HepG2 (cell line): Measurements from ENCODE around the gene TMEM74B. TPM values are rescaled to one million over a fixed set of nuclear protein-coding genes. Genes with fewer than 3 reads are reported as not detected.
A peak's percentile ranks its signal among the peaks of the same experiment; 100 is the strongest.
"Not testable (repeated sequence)": the region's sequence is repeated elsewhere in the genome, so short reads cannot be mapped to it uniquely, and the experiment has no call there.

Experiments used
- ATAC-seq: fragments of 200-7000 bp; cut with Tn5 transposase; 3 replicates; pipeline ENCODE4 v1.9.1; 2020; ENCODE audit warnings: mild to moderate bottlenecking, moderate library complexity
- BruUV-seq: library from RNA; stranded (reverse); fragments of 400-500 nt; replicated peaks from 2 replicates; lab custom pipeline; 2021; lab: Mats Ljungman, UMichigan
- CTCF ChIA-PET: fragments of 300-600 bp; formaldehyde crosslinking; extraction: SDS; loops from one replicate; lab custom pipeline; 2021; ENCODE audit warnings: low total read pairs, inconsistent platforms, low intra/inter-chr PET ratio; lab: Yijun Ruan, JAX
- POLR2A ChIA-PET: fragments of 350-600 bp; sonication (Branson Sonifier 250); formaldehyde crosslinking; loops from one replicate; lab custom pipeline; 2020; ENCODE audit warnings: antibody characterized with exemption, inconsistent platforms; lab: Yijun Ruan, JAX
- DNase-seq: peaks from one replicate; pipeline ENCODE4 v3.0.0-alpha.2; 2015; ENCODE audit warnings: low spot score
- FAIRE-seq: peaks from 3 replicates; lab custom pipeline; 2011; peaks lifted over from hg19 to GRCh38; lab: Jason Lieb, UNC
- H2AFZ ChIP-seq: one replicate; pipeline ENCODE4 v1.6.1; 2011; ENCODE audit warnings: low read length, inconsistent platforms
- H3K27ac ChIP-seq: fragments of 300-600 bp; 3 replicates; pipeline ENCODE4 v1.8.0; 2011; ENCODE audit warnings: mixed run types, mild to moderate bottlenecking, mixed read lengths, low read length, inconsistent platforms; ENCODE audit not compliant: insufficient read depth; ENCODE audit errors: extremely low read length
- H3K27me3 ChIP-seq, 2 experiments: fragments of 200-600 bp in 1 of 2; 2 replicates in 1 of 2; 3 replicates in 1 of 2; pipeline versions ENCODE4 v1.6.0 to v1.8.0; 2011; ENCODE audit warnings: low read length in 2 of 2, mild to moderate bottlenecking in 2 of 2, moderate library complexity in 2 of 2, inconsistent platforms in 1 of 2; ENCODE audit not compliant: insufficient read depth in 2 of 2, control insufficient read depth in 1 of 2
- H3K36me3 ChIP-seq, 2 experiments: fragments of 200-600 bp in 1 of 2; replicated peaks in 1 of 2; 2 replicates in 1 of 2; 3 replicates in 1 of 2; pipeline versions ENCODE4 v1.5.1 to v1.8.0; 2011; ENCODE audit warnings: low read length in 2 of 2, inconsistent platforms in 1 of 2; ENCODE audit not compliant: insufficient read depth in 2 of 2, control insufficient read depth in 1 of 2
- H3K4me1 ChIP-seq: 2 replicates; pipeline ENCODE4 v1.5.1; 2012; ENCODE audit warnings: low read length, inconsistent platforms; ENCODE audit not compliant: insufficient read depth
- H3K4me2 ChIP-seq: 2 replicates; pipeline ENCODE4 v1.6.0; 2011; ENCODE audit warnings: low read depth, low read length, inconsistent platforms
- H3K4me3 ChIP-seq, 3 experiments: fragments of 200-600 bp in 1 of 3; sonication (generic), shearing (Covaris generic) in 1 of 3; replicated peaks in 1 of 3; 2 replicates each; pipeline ENCODE4 v1.5.1; 2011 to 2016; ENCODE audit warnings: low read length in 3 of 3, inconsistent platforms in 2 of 3, low read depth in 2 of 3, mild to moderate bottlenecking in 2 of 3, control low read depth in 1 of 3, mixed read lengths in 1 of 3; ENCODE audit not compliant: insufficient read depth in 1 of 3
- H3K79me2 ChIP-seq: one replicate; pipeline ENCODE4 v1.6.1; 2011; ENCODE audit warnings: low read length, inconsistent platforms; ENCODE audit not compliant: insufficient read depth
- H3K9ac ChIP-seq: 2 replicates; pipeline ENCODE4 v1.6.0; 2011; ENCODE audit warnings: mild to moderate bottlenecking, low read depth, low read length, inconsistent platforms; ENCODE audit not compliant: insufficient read depth
- H3K9me3 ChIP-seq: 2 replicates; pipeline ENCODE4 v1.5.1; 2012; ENCODE audit warnings: mild to moderate bottlenecking, low read length
- H4K20me1 ChIP-seq: 2 replicates; pipeline ENCODE4 v1.6.0; 2011; ENCODE audit warnings: inconsistent platforms, mild to moderate bottlenecking, low read length, moderate library complexity; ENCODE audit not compliant: insufficient read depth
- BRD4 ChIP-seq: sonication (generic); formaldehyde crosslinking; IDR thresholded peaks from 2 replicates; pipeline ENCODE4 v1.4.0; 2020; ENCODE audit warnings: missing genetic modification reagents
- CREB1 ChIP-seq, 2 experiments: fragments of 450-650 bp in 1 of 2; IDR thresholded peaks; 2 replicates each; pipeline ENCODE4 v1.6.1; 2016 to 2017; ENCODE audit warnings: control low read depth in 1 of 2, mild to moderate bottlenecking in 1 of 2, missing compliant biosample characterization in 1 of 2, missing genetic modification characterization in 1 of 2
- POLR2G ChIP-seq: fragments of 200-400 bp; formaldehyde crosslinking; IDR thresholded peaks from 2 replicates; pipeline ENCODE4 v1.6.1; 2018; ENCODE audit warnings: mild to moderate bottlenecking, low read depth, low read length, moderate library complexity
- SOX6 ChIP-seq, 2 experiments: fragments of 450-650 bp in 1 of 2; sonication (generic) in 1 of 2; formaldehyde crosslinking in 1 of 2; IDR thresholded peaks; 2 replicates each; pipeline versions ENCODE4 v1.4.0 to v1.6.1; 2017 to 2020; ENCODE audit warnings: antibody characterized with exemption in 1 of 2, mild to moderate bottlenecking in 1 of 2, missing genetic modification reagents in 1 of 2
- ZFP90 ChIP-seq: sonication (generic); formaldehyde crosslinking; IDR thresholded peaks from 2 replicates; pipeline ENCODE4 v1.8.0; 2022; ENCODE audit warnings: missing genetic modification reagents, mild to moderate bottlenecking, inconsistent platforms, borderline replicate concordance
- ZNF770 ChIP-seq: sonication (generic); formaldehyde crosslinking; IDR thresholded peaks from 2 replicates; pipeline ENCODE4 v1.5.0; 2020; ENCODE audit warnings: mild to moderate bottlenecking, missing genetic modification reagents
- WGBS: methylation state at CpG from one replicate; pipeline ENCODE4 v1.1.6; 2017; ENCODE audit warnings: low lambda C conversion rate; 5-methylcytosine and 5-hydroxymethylcytosine counted together
- in situ Hi-C: cut with HindIII; loops from 2 replicates; pipeline ENCODE4 v1.10.0; 2017; ENCODE audit warnings: low pct_unique_long_range_greater_than_20kb; ENCODE audit not compliant: extremely low pct_ligation_motif_present
- intact Hi-C: fragments of 100-400 bp; cut with micrococcal nuclease; formaldehyde crosslinking; loops from one replicate; pipeline ENCODE4 v1.10.0; 2022; ENCODE audit not compliant: unreplicated experiment
- polyA plus RNA-seq, 8 experiments: library from polyadenylated mRNA; depleted of rRNA in 3 of 8; stranded (reverse) in 7 of 8; unstranded in 1 of 8; fragments of >200 nt; fragmentation: Illumina TruSeq in 4 of 8; extraction: Trizol in 4 of 8; gene quantifications; 2 replicates each; pipeline versions ENCODE4 v1.2.1 to v1.2.3, GENCODE V29; 2011 to 2016; ENCODE audit warnings: low read depth in 4 of 8, missing spikeins in 1 of 8, mixed read lengths in 1 of 8; ENCODE audit not compliant: insufficient read depth in 1 of 8
- total RNA-seq, 5 experiments: library from RNA; depleted of rRNA; stranded (reverse); fragments of >200 nt; fragmentation: Illumina TruSeq; extraction: Trizol; gene quantifications; 2 replicates each; pipeline ENCODE4 v1.2.3, GENCODE V29; 2016; ENCODE audit warnings: low read depth in 1 of 5

The TMEM74B gene
- total and polyA plus RNA-seq, 2 of the 13 experiments (the other 11 are each of a cell fraction or from before 2014, with no cell fraction given) = 4.7 to 18.4 TPM

- H2AFZ ChIP-seq, H3K9ac ChIP-seq, DNase-seq, in situ Hi-C loops, BruUV-seq, H3K4me2 ChIP-seq, H3K27me3 ChIP-seq, intact Hi-C loops, H4K20me1 ChIP-seq, H3K27ac ChIP-seq, CTCF ChIA-PET, H3K9me3 ChIP-seq, FAIRE-seq, H3K79me2 ChIP-seq, H3K4me3 ChIP-seq: not testable (repeated sequence)
- POLR2A ChIA-PET = interaction anchor here (0.7 kb wide), 1 partner anchor 22 kb away, joined by 3 read pairs; no protein-coding TSS in a partner anchor
- 0 out of 2 replicates have a peak, but pooled peaks have one; percentile 28 for TF ChIP-seq POLR2G
- 0 out of 2 replicates have a peak, but pooled peaks have one; percentile 4 for TF ChIP-seq BRD4 (CRISPR knock-in tag)
- TF ChIP-seq ZFP90 (CRISPR knock-in tag) = 0 out of 2 replicates have a peak, but pooled peaks have one; percentile 3
- TF ChIP-seq ZNF770 (CRISPR knock-in tag) = 0 out of 2 replicates have a peak, but pooled peaks have one; percentile 18
- peaks cover 45 to 84% of the 10 kb centered on the region in 2 experiments for H3K36me3 ChIP-seq
- WGBS = 89% methylated on average over 2 of the region's 2 CpGs
- H3K4me1 ChIP-seq = peaks cover 11% of the 10 kb centered on the region
- ATAC-seq = peak; percentile 16; the same call in 2 of the 3 replicates
Measured at GRCh38 chr20:1149812-1150211, 35.0 kb downstream of the TMEM74B start.

DNA sequence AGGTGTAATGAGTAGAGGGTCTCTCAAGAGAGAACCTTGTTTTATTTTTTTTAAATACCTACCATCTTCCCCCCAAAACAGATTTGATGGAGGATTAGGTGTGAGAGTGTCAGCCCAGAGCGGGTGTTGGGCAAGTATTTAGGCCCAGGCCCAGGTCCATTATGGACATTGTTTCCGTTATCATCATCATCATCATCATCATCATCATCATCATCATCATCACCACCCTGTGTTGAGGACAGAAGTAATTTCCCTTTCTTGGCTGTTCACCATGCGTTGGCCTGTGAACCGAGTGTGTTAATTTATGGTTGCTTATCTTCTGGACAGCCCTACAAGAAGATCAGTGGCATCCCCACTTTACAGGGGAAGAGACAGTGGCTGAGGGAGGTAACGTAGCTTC lies 37.8 kb downstream of the TMEM74B start:
- TF ChIP-seq SOX6 (IDR thresholded peaks at IDR 0.05) (no peak), SOX6 (CRISPR knock-in tag; IDR thresholded peaks at IDR 0.05) (no peak), CREB1 (IDR thresholded peaks at IDR 0.05) (peak; percentile 90), CREB1 (CRISPR knock-in tag; IDR thresholded peaks at IDR 0.05) (no peak)
- no peak overlapping the region for H3K4me3 ChIP-seq
- no peak for ATAC-seq

More for the DNA sequence above, 37.8 kb downstream of the TMEM74B start:
- DNase-seq (no peak), FAIRE-seq (no peak)
- in situ Hi-C loops (no loop called here), intact Hi-C loops (no loop called here)
- Histone ChIP-seq H3K79me2 (no peaks in the 10 kb centered on the region), H3K4me2 (no peak overlapping the region), H3K9ac (no peak overlapping the region), H2AFZ (no peak overlapping the region), H3K27ac (no peak overlapping the region), H3K4me1 (peaks cover 11% of the 10 kb centered on the region), H4K20me1 (0 out of 2 replicates have a peak, but pooled peaks cover under 1% of the 10 kb centered on the region), H3K9me3 (no peaks in the 10 kb centered on the region), H3K27me3 (no peaks in the 10 kb centered on the region), H3K36me3 (peaks cover 43 to 72% of the 10 kb centered on the region in 2 experiments)
- BruUV-seq = no TSS peak
- ChIA-PET POLR2A (no interaction called here), CTCF (no interaction called here)
- WGBS = 99% methylated on average over 5 of the region's 5 CpGs
